ENCODE data around the gene FEN1.

GRCh38 chr11:61762798-61763197 is 29.9 kb upstream of the FEN1 start:
- TF ChIP-seq EZH2 (IDR thresholded peaks at IDR 0.05; ENCODE audit: borderline replicate concordance, low read length) (no peak), CTCF (IDR thresholded peaks at IDR 0.05; ENCODE audit: low read length) (no peak)

Data from OCI-LY1 (cell line).